Measurements from ENCODE around the gene RBM23.
"Not testable (repeated sequence)": the region's sequence is repeated elsewhere in the genome, so short reads cannot be mapped to it uniquely, and the experiment has no call there.

RBM23 gene

DNA sequence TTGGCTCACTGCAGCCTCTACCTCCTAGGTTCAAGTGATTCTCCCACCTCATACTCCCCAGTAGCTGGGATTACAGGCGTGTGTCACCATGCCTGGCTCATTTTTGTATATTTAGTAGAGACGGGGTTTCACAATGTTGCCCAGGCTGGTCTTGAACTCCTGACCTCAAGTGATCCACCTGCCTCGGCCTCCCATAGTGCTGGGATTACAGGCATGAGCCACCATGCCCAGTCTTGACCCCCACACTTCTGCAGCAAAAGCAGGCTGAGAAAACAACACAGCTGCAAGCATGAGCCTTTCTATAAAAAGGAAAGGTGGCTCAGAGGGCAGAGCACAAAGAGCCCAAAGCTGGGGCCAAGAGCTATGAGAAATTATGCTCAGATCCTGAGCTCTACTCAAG lies 58.6 kb downstream of the RBM23 start:
- DNase-seq, result not testable (repeated sequence)

- DNase-seq, result no peak
Measured at GRCh38 chr14:22856428-22856827, 62.5 kb downstream of the RBM23 start.

GRCh38 chr14:22854963-22855724 lies 63.8 kb downstream of the RBM23 start:
- no peak for DNase-seq

DNA sequence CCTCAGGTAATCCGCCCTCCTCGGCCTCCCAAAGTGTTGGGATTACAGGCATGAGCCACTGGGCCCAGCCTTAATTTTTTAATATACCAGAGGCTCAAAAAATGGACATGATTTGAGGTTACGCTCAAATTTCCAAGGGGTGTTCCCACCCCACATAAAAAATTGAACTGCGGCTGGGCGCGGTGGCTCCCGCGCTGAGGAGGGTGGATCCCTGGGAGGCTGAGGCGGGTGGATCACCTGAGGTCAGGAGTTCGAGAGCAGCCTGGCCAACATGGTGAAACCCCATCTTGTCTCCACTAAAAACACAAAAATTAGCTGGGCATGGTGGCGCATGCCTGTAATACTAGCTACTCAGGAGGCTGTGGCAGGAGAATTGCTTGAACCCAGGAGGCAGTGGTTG lies 64.7 kb downstream of the RBM23 start:
- not testable (repeated sequence) for DNase-seq

DNA sequence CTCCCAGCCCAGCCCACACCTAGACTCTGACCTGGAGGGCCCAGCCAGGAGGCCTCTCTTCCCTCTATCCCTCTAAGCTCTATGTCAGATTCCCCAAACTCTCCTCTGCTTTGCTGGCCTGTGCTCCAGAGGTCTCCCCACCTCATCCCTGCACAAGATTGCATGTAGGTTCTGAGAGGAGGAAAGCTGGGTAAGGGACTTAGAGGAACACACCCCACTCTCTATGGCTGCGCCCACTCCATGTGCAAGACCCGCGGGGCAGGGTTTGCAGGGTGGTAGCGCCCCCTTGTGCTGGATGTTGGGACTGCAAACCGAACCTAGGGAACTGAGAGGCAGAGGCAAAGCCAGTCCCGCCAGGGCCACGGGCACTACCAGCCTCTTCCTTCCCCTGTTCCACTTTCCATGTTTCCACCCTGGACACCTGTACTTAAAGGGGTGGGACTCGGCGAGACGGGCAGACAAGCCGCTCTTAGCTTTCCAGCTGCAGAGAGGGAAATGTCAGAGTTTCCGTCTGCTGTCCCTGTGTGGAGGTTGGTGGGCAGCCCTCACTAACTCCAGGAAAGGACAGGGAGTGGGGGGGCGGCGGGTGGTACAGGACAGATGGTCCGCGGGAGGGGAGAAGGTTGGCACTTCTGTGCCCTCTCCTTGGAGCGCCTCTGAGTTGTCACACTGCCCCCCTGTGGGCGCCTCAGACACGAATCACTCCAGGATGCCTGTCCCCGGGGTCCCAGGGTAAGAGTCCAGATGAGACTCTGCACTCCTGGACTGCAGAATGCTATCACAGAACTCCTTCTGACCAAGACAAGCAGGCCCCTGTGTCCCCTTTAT lies 65.8 kb downstream of the RBM23 start:
- DNase-seq, result no peak

- no peak for DNase-seq
Measured at GRCh38 chr14:22852599-22852939, 66.4 kb downstream of the RBM23 start.

- DNase-seq, result not testable (repeated sequence)
Measured at GRCh38 chr14:22852178-22852577, 66.8 kb downstream of the RBM23 start.

- DNase-seq, result no peak
Measured at GRCh38 chr14:22850944-22851764, 67.8 kb downstream of the RBM23 start.

GRCh38 chr14:22849212-22849819 lies 69.6 kb downstream of the RBM23 start:
- no peak for DNase-seq

GRCh38 chr14:22848351-22849164 lies 70.4 kb downstream of the RBM23 start:
- DNase-seq, result no peak

DNA sequence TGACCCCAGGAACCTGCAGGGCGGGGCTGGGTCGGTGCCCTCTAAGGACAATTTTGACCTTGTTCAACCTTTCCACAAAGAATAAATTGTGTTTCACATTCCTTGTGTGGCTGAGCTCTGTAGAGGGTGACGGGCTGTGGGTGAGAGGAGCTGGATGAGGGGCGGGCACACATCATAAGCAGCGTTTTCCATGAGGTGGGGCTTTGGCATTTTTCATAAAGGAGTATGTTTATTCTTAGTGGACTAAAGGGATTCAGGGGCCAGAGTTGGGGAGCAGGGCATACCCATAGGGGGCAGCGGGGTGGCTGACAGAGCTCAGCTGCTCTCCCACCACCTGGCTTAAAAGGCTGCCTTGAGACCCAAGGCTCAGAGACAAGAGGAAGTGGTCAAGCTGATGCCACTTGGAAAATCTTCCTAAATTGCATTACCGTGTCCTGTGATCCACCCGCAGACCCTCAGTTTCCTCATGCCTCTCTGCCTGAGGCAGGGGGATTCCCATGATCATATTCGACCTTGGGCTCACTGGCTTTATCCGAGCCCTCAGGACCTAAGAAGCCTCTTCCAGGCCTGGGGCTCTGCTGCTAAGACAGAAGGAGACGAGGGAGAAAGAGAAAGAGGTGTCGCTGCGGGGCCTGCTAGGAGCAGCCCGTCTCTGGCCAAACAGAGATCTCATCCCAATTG lies 71.1 kb downstream of the RBM23 start:
- no peak for DNase-seq

DNA sequence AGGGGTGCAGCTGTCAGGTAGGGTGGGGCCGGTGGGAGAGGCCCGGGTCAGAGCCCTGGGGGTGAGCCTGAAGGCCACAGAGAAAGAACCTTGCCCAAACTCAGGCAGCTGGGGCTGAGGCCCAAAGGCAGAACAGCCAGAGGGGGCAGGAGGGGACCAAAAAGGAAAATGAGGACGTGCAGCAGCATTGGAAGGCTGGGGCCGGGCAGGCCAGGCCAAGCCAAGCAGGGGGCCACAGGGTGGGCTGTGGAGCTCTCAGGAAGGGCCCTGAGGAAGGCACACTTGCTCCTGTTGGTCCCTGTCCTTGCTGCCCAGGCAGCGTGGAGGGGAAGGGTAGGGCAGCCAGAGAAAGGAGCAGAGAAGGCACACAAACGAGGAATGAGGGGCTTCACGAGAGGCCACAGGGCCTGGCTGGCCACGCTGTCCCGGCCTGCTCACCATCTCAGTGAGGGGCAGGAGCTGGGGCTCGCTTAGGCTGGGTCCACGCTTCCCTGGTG lies 72.1 kb downstream of the RBM23 start:
- no peak for DNase-seq

DNA sequence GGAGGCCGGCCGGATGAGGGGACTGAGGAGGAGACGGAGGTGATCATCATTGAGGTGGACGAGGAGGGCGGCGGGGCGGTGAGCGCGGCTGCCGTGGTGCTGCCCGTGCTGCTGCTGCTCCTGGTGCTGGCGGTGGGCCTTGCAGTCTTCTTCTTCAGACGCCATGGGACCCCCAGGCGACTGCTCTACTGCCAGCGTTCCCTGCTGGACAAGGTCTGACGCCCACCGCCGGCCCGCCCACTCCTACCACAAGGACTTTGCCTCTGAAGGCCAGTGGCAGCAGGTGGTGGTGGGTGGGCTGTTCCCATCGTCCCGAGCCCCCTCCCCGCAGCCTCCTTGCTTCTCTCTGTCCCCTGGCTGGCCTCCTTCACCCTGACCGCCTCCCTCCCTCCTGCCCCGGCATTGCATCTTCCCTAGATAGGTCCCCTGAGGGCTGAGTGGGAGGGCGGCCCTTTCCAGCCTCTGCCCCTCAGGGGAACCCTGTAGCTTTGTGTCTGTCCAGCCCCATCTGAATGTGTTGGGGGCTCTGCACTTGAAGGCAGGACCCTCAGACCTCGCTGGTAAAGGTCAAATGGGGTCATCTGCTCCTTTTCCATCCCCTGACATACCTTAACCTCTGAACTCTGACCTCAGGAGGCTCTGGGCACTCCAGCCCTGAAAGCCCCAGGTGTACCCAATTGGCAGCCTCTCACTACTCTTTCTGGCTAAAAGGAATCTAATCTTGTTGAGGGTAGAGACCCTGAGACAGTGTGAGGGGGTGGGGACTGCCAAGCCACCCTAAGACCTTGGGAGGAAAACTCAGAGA lies 72.9 kb downstream of the RBM23 start:
- no peak for DNase-seq

GRCh38 chr14:22845103-22845394 lies 73.9 kb downstream of the RBM23 start:
- DNase-seq, result no peak

- DNase-seq, result no peak
Measured at GRCh38 chr14:22844221-22845102, 74.5 kb downstream of the RBM23 start.
